ENCODE measurements around the gene INMT.

DNA sequence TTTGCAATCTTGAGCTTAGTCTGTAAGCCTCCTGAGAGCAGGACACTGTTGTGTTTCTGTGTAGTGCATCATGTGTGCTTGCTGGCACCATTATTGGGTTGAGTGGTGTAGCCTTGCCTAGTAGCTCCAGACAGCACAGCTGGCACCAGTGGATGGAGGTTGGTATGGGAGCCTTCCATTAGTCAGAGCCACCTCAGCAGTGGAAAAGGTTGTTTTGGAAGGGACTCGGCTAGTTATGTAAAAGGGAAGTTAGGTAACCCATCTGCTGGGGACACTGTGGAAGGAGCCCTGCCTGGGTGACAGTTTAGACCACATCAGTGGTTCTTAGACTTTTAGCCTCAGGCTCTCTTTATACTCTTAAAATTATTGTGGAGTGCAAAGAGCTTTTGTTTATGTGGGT, 35.6 kb downstream of the INMT start:
- TF ChIP-seq EZH2 (IDR thresholded peaks at IDR 0.05; ENCODE audit: insufficient read depth, poor library complexity, severe bottlenecking) (no peak), EZH2phosphoT487 (IDR thresholded peaks at IDR 0.05; ENCODE audit: insufficient read depth, low read depth) (no peak)

Measured in GM23248 (cell line).